Activated CD8-positive, alpha-beta memory T cell treated with anti-CD3 and anti-CD28 coated beads, Interleukin-2, amount 50 U/mL, for 1 hour (primary cell): ENCODE measurements around the gene PTTG1IP.
"Not testable (repeated sequence)": the region's sequence is repeated elsewhere in the genome, so short reads cannot be mapped to it uniquely, and the experiment has no call there.

ENCODE experiments used
- DNase-seq: peaks from one replicate; pipeline ENCODE4 v3.0.0-alpha.2; 2020; ENCODE audit errors: extremely low read depth

PTTG1IP gene

DNA sequence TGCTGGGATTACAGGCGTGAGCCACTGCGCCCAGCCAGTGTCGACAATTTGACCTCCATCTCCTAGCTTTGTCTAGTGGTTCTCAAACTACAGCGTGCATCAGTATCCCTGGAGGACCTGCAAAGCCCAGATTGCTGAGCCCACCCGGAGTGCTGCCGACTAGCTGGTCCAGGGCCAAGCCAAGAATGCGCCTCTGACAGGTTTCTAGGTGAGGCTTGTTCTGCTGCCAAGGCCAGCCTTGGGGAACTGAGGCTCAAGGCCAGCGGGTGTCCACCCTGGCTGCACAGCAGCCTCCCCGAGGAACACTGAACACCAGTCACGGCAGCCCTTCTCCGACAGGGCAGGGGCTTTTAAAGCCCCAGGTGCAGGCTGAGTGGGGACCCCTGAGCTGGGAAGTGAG is 9.8 kb upstream of the PTTG1IP start:
- no peak for DNase-seq

DNA sequence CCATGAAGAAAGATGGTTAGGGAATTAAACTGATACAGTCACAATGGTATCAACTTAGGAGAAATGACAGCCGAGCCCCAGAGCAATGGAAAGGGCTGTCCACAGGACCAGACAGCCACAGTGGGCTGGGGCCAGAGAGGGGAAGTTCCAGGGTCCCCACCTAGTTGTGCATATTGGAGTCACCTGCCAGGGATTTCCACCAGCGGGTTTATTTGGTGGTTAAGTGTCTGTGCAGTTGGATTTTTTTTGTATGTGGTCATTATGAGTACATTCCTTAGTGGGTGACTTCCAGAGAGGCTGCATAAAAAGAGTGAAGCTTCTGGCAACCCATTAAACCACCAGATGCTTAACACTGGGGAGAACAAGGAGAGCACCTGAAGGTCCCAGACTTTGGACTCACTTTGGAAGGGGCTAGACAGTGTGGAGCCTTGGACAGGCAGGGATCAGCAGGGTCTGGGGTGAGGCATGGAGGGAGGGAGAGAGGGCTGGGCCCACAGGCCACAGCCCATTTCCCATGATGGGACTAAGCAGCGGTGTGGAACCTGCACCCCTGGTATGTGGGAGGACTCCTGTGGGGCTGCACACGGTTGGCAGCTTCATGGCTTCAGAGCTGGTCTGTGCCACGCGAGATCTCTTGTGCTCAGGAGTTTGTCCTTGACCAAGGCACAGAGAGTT is 7.8 kb upstream of the PTTG1IP start:
- no peak for DNase-seq

DNA sequence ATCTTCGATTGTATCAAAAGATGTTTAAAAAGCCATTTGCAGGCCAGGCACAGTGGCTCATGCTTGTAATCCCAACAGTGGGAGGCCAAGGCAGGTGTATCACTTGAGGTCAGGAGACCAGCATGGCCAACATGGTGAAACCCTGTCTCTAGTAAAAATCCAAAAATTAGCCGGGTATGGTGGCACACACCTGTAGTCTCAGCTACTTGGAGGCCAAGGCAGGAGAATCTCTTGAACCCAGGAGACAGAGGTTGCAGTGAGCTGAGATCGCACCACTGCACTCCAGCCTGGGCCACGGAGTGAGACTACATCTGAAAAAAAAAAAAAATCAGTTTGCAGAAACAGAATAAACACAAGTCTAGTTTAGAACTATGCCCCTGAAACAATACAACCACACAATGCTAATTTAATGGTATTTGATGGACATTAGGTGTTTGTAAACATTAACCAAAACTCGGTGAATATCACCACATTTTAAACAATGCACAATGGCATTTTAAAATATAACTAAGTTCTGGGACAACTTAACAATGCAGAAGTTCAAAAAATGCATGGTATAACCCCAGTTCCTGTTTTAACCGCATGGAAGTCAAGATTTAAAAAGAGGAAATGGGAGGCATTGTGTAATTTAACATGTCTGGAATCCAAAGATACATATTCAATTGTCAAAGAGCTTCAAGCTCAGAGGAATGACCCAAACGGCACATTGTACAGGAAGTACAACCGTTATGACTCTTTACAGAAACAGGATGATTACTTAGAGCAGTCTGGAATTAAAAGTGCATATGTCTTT is 7.1 kb upstream of the PTTG1IP start:
- DNase-seq: no peak

DNA sequence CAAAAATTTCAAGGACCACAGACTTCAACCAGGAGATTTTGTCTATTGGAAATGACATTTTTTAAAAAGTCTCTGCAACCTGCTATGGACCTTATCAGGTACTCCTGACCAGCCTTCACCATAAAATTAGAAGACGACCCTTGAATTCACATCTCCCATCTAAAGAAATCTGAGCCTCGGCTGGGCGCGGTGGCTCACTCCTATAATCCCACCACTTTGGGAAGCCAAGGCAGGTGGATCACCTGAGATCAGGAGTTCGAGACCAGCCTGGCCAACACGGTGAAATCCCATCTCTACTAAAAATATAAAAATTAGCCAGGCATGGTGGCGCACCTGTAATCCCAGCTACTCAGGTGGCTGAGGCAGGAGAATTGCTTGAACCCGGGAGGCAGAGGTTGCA is 5.7 kb upstream of the PTTG1IP start:
- not testable (repeated sequence) for DNase-seq

DNA sequence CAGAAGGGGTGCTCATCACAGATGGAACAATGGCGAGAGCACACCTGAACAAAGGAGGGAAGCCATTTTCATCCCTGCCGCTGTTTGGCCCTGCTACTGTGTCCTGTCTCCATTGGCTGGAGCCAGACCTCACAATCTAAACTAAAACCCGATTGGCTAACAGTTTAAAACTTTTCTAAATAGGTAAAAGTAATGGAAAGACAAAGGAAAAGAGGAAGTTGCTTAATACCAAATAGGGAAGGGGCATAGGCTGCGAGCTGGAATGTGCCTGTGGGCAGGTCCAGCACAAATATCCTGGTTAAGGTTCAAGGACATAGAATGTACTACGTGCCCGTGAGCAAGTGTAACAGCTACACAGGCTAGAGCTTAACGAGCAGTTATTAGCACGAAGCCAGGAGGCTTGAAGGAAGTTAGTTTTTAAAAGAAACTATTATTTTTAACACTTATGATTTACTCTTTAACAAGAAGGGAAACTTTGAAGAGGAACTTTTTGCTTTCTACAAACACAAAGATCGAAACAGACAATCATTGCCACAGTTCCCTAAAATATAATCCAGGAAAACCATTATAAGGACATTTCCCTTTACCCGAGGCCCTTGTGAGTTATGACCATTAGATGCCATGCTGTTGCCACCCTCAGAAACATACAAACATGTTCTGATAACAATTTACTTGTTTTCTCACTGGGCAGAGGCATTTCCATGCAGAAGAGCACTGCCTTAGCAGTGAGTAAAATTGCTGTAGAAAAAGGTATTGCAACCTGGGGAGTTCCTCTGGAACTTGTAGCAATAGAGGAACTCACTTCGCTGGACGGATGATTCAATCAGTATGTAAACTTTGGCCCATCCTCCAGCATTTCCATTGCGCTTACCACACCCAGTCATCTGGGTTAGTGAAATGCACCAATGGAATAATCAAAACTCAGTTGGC is 4.8 kb upstream of the PTTG1IP start:
- no peak for DNase-seq

DNA sequence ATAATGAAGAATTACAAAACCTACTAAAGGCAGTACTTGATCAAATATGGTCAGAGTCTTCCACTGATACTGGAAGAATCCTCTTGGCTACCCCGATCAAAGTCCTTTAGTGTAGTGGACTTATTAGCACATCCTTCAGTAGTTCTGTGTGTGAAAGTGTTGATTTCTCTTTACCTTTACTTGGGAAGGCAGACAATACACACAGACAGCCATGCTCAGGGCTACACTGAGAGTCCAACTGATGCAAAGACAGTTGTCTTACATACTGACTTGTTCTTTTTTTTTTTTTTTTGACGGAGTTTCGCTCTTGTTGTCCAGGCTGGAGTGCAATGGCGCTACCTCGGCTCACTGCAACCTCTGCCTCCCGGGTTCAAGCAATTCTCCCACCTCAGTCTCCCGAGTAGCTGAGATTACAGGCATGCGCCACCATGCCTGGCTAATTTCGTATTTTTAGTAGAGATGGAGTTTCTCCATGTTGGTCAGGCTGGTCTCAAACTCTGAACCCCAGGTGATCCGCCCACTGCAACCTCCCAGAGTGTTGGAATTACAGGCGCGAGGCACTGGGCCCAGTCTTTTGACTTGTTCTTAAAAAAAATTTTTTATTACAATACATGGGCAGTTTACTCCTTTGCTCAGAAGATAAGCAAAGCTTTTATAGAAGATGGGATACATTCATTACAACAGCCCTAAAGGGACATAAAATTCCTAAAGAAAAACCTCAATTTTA is 3.5 kb upstream of the PTTG1IP start:
- DNase-seq: no peak

DNA sequence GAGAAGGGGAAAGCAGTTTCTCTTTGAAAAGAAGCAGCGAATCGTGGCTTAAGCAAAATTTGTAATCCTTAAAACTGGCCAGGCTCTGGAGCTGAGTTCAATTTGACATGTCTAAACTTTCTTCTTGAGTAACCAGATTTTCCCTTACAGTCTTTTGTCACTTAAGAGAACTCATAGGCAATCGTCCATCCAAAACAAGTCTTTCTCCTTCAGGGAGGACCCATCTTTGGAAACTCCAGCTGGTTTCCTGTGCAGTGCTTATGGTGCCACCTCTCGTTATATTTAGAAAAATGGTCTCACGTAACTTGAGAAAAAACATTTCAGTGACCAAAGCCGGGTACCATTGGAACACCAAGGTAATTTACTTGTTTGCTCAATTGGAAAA is 1.8 kb upstream of the PTTG1IP start:
- DNase-seq: no peak

DNA sequence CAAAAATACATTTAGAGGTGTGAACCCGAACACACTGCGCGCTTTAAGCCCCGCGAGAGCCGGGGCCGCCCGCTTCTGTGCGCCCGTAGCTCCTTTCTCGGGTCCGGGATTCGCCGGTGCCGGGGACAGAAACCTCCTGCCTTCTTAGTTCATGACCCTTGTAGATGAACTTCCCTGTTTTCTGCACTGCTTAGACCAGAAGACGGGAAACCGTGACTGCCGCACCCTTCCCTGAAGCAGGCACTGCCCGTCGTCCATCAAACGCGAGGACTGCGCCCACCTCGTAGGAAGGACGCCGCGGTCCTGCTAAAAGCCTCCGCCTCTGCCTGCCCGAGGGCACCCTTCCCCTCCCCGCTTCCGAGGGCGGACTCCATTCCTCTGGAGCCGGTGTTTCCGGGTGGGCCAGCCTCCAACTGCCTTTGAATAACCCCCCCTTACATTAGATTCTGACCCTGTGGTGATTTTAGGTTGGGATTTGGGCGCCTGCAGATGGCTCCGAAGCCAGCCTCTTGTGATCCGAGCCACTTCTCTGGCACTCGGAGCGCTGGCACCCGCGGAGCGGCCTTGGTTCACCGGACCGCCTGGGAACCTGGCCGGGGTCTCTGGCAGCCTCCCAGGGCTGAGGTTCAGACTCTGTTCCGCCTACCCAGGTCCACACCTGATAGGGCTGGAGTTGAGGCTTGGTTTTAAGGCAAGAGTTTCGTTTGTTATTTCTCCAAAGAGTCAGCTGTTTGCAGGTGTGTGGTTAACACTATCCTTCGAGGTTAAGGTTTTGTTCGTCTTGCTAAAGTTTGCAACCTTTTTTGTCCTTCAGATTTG is 1.2 kb upstream of the PTTG1IP start:
- no peak for DNase-seq

DNA sequence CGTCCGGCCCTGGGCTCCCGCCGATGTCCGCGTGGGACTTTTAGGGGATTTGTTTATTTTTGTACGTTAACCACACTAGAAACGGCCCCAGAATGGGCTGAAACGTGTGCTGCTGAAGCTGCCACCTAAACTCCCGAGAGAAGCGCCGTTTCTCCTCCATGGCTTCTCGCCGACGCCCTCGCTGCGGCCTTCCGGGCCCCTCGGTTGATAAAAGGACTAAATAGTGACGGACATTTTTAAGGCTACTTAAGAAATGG is 678 bp upstream of the PTTG1IP start:
- DNase-seq: no peak

DNA sequence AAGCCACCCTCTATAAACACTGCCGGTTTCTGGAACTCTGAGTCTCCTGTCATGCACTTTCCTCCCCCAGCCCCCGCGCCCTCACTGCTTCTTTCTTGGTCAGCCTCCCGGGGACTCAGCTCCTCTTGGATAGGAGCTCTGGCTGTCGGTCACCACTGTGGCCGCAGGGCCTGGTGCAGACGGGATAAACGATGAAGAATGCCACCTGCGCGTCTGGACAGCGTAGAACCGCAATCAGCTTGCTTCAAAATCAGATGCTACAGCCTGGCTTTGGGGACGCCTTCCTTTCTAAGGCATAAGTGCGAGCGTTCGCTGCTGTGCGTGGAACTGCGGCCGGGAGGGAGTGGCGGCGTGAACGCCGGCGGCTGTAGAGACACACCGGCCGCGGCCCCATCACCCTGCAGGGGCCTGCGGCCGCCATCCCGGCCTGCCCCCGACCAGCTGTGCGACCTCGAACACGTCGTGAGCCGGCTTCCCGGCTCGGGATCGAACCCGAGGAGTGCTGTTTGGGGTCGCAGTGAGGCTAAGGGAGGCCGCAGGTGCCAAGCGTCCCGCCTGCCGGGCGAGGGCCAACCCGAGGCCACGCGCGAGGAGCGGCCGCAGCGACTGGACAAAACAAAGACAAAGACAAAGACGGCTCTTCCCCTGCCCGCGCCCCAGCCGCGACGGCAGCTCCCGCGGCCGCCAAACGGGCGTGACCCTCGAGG is 688 bp downstream of the PTTG1IP start:
- no peak for DNase-seq

DNA sequence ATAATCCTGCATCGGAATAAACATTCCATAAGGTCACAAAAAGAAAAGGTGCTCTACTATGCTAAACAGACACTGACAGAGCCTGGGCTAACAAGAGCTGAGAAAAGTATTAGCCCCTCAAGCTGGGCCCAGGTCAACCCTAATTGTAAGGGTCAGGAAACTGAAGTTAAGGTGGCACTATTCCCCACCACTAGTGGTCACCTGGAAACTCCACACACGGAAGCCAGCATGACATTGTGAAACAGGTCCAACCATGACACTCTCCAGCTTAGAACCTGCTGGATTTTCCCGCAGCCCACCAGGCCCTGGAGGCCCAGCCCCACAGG is 1.2 kb downstream of the PTTG1IP start:
- no peak for DNase-seq

DNA sequence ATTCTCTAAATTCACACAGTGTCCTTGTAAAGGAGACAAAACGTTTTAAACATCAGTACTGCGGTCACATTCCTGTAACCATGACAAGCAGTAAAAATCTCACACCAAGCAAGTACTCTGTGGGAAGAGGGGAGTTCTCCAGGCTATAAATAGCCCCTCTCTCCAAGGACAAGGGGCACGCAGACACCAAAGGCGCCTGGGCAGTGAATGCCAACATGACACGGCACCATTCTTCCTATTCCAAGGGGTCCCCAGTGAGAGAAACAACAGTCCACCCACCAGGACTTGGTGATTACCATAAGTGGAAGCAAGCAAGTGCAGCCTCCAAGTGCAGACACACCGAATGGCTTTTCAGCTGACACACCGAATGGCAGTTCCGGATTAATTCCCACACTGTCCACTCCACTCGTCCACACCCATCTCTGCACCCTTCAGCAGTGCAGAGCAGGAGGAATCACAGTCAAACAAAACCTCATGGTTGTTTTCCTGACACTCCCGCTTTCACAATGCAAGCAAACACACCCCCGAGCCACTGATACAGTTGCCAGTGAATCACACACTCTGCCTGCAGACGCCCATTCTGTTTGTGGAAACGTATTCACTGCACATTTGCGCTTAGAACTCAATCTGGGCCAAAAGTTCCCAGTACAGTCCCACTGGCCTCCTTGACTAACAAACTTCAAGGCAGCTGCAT is 1.8 kb downstream of the PTTG1IP start:
- DNase-seq: no peak

DNA sequence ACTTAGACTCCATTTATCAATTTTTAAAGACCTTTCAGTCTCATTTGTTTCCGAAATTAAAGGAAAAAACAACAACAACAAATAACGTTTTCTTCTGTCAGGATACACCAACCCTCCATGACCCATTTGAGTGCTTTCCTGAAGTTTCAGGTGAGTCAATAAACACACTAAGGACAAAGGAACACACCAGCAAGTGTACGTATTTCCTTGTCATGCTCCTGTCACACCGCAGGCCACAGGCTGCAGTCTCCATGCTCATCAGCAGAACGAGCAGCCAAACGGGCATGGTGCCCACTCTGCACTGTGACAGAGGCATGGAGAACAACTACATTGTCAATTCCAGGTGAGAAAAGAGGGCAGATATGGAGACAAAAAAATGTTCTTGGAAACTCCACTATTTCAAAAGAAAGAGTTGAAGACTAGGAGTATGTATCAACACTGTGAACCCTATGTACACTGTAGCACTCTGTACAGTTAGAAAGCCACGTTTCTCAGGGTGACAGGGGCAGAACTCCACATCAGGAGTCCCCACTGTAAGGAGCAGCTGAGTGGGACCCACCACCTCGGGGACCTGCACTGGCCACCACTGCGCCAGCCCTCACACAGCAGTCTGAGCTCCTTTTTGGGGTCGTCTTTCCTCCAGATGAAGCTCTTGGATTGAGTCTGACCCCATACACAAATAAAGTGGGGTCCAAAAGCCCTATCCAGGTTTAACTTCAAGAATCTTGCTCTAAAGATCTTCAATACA is 2.6 kb downstream of the PTTG1IP start:
- no peak for DNase-seq

DNA sequence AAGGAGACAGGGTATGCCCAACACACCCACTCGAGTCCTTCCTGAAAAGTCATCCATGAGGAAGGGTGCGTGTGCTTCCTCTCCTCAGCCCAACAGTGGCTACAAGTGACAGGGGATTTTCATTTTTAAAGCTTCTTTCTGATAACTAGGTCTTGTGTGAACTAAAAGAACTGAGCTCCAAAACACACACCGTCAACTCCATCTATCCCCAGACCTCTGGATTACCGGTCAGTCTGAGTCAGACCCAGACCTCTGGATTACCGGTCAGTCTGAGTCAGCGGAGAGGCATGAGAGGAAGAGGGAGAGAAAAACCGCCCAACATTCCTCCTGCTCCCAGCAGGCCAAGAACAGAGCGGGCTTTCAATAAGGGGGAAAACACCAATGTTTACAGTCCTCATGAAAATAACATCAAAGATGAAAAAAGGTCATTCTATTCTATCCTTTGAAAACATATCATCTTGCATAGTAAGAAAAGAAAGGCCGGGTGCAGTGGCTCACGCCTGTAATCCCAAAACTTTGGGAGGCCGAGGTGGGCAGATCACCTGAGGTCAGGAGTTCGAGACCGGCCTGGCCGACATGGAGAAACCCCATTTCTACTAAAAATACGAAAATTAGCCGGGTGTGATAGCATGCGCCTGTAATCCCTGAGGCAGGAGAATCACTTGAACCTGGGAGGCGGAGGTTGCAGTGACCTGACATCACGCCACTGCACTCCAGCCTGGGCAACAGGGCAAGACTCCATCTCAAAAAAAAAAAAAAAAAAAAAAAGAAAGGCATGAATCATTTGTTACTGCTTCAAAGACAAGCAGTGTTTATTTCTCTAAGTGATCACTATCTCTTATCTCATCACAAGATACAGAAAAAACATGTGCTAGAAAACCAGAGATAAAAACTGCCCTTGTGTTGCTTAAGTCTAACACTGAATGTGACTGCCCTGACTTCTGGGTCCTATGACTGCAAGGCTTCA is 3.4 kb downstream of the PTTG1IP start:
- no peak for DNase-seq

DNA sequence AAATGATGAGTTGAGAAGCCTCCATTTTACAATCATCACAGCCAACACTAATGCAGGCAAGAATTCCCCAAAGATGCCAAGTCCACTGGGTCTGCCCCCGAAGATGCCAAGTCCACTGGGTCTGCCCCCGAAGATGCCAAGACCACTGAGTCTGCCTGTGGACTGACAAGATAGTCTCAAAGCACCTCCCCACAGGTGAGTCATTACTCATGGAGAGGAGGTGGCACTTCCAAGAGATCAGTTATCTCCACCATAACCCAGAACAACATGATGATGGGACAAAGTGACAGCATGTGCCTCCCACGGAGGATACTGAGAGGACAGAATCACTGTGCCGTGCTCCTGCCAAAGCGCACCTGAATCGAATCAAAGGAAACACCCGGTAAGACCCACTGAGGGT is 4.8 kb downstream of the PTTG1IP start:
- DNase-seq: no peak

DNA sequence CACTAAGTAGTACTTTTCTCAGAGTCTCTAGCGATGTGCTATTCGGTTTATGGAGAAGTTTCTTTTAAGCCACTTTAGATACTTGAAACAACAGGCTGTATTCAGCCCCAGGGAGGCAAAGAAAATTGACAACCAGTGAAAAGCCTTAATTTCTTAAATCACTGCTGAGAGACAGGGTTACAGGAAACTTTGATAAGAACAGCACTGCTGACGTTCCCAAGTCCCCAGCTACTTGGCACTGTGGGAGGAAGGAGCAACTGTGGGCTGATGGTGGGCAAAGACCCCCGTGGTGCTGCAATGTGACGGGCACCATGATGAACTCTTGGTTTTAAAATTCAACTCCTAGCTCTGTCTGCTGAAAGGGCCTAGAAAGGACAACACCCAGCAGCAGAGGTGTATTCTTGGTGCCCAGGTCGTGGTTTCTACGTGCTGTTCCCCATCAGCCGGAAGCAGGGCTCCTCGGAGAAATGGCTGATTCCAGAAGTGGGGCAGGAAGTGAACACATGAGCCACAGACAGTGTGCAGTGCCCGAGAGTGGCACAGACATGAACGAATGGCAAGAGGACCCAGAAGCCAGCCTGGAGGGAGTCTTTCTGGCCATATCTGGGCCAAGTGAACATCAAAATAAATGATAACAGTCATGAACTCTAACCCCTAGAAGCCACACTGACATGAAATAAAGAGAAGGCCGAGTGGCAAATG is 5.3 kb downstream of the PTTG1IP start:
- DNase-seq: no peak

DNA sequence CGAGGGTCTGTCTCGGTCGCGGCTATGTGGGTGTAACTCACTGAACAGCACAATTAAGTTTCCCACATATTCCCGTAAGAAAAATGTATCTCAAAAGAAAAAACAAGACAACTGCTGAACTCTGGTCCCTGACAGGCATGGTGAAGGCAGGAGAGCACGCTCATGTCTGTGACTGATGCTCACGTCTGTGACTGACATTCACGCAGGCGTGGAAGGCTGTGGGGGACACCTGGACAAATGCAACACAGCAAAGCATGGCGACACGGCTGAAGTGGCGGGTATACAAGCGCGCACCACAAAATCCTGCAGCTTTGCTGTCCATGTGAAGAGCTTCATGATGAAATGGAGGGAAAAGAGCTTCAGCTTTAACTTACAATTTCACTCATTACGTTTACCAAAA is 6.0 kb downstream of the PTTG1IP start:
- DNase-seq: no peak

DNA sequence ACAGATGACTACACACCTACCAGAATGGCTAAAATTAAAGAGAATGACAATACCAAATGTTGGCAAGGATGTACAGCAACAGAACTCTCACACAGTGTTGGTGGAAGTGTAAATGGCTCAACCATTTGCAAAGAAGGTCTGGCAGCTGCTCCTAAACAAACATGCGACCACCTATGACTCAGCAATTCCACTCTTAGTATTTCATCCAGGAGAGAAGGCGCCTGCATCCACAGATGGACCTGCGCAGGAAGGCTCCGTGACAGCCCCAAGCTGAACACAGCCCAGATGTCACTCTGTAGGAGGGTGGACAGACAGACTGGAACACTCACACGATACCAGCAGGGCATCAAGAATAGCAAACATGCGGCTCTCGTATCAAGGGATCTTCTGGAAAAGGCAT is 6.7 kb downstream of the PTTG1IP start:
- no peak for DNase-seq
